Measurements from ENCODE around the gene CTNNBIP1.
A peak's percentile ranks its signal among the peaks of the same experiment; 100 is the strongest.
"Not testable (repeated sequence)": the region's sequence is repeated elsewhere in the genome, so short reads cannot be mapped to it uniquely, and the experiment has no call there.

The CTNNBIP1 gene

DNA sequence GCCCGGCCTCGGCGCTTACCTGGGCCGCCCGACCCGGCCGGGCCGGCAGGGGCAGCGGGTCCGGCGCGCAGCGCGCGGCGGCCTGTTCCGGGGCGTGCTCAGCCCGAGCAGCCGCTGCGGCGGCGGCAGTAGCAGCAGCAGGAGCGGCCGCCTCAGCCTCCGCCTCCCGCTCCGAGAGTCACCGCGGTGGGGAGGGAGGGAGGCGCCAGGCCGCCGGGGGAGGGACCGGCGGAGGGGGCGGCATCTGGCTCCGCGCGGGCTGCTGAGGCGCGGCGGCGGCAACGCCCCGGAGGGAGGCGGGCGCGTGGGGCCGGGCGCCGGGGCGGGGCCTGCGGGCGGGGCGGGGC, at the start of gene CTNNBIP1:
TSS of gene CTNNBIP1 (minus strand) at position 194 of the 347 bp plus-strand sequence. CDS start 38,205 bp downstream, outside the sequence.
- DNase-seq: no peak

GRCh38 chr1:9957726-9958125, 47.7 kb upstream of the CTNNBIP1 start:
- DNase-seq: no peak

GRCh38 chr1:9946315-9946714, 36.2 kb upstream of the CTNNBIP1 start:
- no peak for DNase-seq

- peak; percentile 94 for DNase-seq
Measured at GRCh38 chr1:9942939-9943788, 33.1 kb upstream of the CTNNBIP1 start, which contains the start of the genes LZIC and NMNAT1. Gene LZIC, minus strand, starts transcription at chr1:9943391. Its CDS starts 6,772 bp downstream, at chr1:9936619. Gene NMNAT1, plus strand, starts transcription at chr1:9943475. Its CDS starts 28,599 bp downstream, at chr1:9972074.

- DNase-seq: peak; percentile 63
Measured at GRCh38 chr1:9942399-9942938, 32.4 kb upstream of the CTNNBIP1 start.

- DNase-seq: no peak
Measured at GRCh38 chr1:9929431-9930385, 19.6 kb upstream of the CTNNBIP1 start.

GRCh38 chr1:9927259-9927658, 17.2 kb upstream of the CTNNBIP1 start:
- DNase-seq: no peak

- no peak for DNase-seq
Measured at GRCh38 chr1:9922342-9922741, 12.3 kb upstream of the CTNNBIP1 start.

DNA sequence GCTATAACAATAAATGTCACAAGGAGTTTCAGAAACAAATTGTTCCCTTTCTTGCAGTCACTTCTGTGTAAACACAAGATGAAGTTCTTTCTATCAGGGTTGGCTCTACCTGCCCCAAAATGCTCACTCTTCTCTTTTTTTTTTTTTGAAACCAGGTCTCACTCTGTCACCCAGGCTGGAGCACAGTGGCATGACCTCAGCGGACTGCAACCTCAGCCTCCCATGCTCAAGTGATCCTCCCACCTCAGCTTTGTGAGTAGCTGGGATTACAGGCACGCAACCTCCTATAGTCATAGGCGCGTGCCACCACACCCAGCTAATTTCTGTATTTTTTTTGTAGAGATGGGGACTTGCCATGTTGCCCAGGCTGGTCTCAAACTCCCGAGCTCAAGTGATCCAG, 10.5 kb upstream of the CTNNBIP1 start:
- no peak for DNase-seq

GRCh38 chr1:9917901-9918300, 7.8 kb upstream of the CTNNBIP1 start:
- no peak for DNase-seq

- DNase-seq: not testable (repeated sequence)
Measured at GRCh38 chr1:9917495-9917894, 7.4 kb upstream of the CTNNBIP1 start.

- no peak for DNase-seq
Measured at GRCh38 chr1:9916452-9916851, 6.4 kb upstream of the CTNNBIP1 start.

DNA sequence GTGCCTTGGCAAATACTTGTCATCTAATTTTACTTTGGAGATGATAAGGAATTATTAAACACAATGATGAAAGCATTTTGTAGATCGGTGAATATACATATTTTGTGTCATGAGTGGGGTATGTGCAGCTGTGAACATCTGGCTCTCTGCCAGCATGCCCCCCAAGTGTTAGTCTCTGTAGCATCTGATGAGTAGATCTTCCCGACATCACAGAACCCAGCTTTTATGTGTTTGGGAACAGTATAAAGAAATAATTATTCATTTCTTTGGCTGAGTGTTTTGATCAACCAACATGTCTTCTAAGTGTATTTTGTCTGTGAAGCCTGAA, 4.5 kb upstream of the CTNNBIP1 start:
- DNase-seq: no peak

DNA sequence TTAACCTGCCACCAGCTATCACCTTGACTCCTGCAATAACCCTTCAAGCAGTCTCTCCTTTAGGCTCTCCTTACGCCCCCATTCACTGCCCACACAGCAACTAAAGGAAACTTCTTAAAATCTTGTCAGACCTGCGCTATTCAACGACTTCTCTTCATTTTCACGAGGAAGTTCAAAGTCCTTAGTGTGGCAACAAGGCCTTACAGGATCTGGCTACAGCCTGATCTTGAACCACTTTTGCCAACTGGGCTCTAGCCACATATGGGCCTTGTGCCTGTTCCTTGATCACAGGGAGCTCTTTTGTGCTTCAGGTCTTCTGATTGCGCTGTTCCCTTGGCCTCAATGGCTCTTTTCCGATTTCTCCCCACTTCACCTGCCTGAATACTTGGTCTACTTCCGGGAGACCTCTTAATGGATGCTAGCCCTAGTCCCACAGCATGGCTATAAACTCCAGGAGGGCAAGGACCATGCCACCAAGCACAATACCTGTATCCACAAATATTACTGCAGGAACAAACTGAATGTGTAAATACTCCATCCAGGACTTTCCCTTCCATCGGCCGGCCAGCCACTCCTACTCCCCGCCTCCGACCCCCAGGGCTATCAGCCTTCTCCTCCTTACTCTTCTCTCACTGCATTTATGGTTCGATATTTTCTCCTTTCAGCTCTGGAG, 2.3 kb upstream of the CTNNBIP1 start:
- no peak for DNase-seq

- DNase-seq: peak; percentile 99
Measured at GRCh38 chr1:9910423-9911178, 532 bp upstream of the CTNNBIP1 start.

GRCh38 chr1:9909234-9910046, 629 bp downstream of the CTNNBIP1 start:
- DNase-seq: no peak

DNA sequence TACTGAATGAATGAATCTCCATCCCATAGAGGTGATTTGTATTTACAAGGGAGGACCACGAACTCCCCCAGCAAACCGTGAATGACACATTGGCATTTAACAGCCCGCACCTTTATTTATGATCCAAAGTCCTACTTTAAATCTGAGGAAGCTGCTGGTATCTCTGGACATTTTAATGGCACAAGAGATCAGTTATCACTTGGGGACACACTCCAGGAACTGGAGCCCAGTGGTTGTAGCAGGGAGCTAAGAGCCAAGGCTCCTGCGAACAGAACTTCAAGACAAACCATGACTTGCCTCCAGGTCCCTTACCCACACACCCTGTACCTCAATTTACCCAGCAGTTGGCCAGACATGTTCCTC, 1.2 kb downstream of the CTNNBIP1 start:
- DNase-seq: no peak

DNA sequence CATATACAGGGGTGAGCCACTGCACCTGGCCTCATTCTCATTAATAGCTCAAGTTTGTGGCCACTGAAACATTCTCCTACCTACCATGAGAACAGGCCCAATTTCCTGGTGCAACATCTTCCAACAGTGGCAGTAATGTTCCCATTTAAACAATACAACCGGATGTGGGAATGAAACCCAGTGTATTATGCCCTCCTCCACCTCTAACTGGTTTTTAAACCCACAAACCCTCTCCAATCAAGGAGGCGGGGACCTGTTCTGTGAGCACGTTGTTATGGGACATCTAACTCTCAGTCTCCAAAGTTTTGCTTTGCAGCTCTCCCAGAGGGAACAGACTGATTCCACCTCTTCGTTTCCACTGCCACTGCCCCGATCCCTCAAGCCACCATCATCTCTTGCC, 2.6 kb downstream of the CTNNBIP1 start:
- no peak for DNase-seq

- no peak for DNase-seq
Measured at GRCh38 chr1:9906466-9906865, 3.6 kb downstream of the CTNNBIP1 start.

DNA sequence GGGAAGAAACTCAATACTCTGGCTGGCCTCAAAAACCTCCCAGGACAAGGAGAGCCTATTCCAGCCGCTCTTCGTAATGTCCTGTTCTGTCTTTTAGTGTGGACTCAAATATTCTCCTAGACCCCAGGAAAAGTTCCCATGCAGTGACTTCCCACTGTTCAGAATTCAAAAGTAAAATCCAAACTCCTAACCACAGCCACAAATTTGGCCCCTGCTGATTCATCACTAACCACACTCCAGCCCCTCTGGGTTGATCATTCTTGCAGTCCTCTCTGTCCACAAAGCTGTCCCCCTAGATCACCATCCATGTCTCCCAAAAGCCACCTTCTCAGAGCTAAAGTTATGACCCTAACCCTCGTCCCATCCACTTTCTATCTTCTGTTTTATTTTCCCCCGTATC, 5.1 kb downstream of the CTNNBIP1 start:
- peak; percentile 59 for DNase-seq

DNA sequence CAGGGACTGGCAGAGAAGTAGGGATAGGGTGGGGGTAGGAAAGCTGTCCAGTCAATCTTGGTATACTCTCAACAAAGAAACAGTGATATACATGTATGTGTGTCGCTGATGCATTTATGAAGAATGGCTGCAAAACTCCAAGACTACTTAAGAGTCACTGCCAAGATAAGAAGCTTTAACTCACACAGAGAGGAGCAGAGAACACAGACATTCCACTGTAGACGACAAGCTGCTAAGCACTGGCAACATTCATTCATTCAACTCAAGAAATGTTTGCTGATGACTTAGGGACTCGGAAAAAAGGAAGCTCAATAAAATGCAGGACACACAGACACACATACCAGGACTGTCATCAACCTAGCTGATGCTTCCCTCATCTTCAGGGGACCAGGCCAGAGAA, 5.5 kb downstream of the CTNNBIP1 start:
- no peak for DNase-seq
